NCI-H524 treated with DMSO at 0.1 percent for 48 hours (cell line): ENCODE data around the gene MYBBP1A.

Source experiments
- DNase-seq: peaks from one replicate; lab custom pipeline; 2025; lab: John Stamatoyannopoulos, UW

The MYBBP1A gene

DNA sequence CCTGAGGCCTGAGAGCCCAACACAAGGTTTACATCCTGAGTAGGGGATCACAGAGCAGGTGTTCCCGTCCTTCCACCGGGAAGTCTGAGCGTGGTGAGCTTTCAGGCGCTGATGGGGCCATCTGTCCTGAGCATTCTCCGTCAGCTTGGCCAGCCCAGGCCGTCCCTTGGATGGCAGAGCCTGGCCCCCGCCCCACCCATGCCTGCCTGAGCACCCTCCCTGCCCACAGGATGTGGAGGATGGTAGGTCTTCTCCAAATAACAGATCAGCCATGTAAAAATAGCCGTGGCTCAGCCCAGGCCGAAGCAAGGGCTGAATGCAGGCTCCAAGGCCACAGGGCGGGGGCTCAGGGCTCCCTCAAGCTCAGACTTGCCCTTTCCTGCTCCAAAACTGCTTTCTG is 36.3 kb downstream of the MYBBP1A start:
- DNase-seq: no peak

DNA sequence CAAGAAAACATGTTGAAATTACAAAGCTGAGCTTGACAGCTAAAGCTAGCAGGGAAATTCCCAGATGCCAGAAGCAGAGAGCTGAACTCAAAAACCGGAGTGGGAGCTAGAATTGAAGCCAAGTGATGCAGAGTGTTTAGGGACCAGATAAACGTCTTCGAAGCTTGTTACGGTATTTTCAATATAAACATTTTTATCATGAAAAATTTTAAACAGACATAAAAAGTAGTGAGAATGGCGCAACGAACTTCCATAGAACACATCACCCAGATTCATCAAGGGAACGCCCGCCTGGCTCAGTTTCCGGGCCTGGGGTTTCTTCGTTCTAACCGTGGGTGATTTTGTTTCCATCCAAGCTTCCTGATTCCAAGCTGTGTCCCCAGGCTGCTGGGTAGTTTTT is 38.4 kb downstream of the MYBBP1A start:
- no peak for DNase-seq

DNA sequence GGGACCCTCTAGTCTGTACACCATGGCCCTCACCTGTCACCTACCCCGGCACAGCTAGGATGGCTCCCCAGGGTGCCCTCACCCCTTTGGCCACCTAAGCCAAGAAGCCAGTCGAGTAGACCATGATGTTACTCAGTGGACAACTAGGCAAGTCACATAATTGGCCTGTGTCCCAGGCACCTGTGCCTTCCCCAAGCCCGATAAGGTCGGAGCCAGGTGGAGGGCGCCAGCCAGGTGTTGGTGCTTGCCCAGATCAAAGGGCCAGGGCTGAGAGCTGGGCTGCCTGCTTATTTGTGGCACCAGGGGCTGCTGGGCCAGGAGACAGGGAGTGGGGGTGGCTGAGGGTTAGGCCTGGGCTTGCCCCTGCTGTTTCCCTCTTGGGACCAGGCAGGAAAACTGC is 39.7 kb downstream of the MYBBP1A start:
- no peak for DNase-seq

DNA sequence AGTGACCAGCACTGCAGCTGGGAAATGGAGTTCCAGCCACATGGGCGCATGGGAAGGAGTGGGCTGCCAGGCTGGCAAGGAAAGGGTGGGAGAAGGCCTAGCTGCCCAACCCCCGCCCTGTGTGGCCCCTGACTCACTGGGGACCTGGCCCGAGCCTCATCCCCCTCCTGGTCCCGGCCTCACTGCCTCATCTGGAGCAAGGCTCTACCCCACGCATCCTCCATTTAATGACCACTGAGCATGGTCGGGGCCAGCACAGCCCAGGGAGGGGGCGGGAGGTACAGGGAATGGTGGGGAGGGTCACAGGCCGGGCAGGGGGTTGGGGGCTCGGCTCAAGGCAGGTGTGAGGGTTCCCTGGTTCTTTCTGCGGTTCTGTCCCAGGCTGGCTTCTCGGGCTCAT is 40.4 kb downstream of the MYBBP1A start:
- DNase-seq: no peak

DNA sequence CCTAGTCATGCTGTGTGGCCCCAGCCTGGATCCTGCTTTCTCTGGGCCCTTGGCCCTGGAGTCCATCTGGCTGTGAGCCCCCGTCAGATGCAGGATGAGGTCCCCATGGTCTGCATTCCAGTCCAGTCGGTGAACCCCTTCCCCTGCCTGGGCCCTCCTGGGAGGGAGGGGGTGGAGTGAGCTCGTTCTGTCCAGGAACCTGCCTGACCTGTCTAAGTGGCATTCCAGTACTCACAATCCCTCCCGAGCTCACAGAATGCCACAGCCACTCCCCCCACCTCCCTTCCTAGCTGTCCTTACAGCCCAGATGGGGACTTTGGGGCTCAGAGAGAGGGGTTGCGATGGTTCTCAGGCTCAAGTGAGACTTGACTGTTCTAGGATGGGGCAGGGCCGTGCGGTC is 41.0 kb downstream of the MYBBP1A start:
- no peak for DNase-seq

DNA sequence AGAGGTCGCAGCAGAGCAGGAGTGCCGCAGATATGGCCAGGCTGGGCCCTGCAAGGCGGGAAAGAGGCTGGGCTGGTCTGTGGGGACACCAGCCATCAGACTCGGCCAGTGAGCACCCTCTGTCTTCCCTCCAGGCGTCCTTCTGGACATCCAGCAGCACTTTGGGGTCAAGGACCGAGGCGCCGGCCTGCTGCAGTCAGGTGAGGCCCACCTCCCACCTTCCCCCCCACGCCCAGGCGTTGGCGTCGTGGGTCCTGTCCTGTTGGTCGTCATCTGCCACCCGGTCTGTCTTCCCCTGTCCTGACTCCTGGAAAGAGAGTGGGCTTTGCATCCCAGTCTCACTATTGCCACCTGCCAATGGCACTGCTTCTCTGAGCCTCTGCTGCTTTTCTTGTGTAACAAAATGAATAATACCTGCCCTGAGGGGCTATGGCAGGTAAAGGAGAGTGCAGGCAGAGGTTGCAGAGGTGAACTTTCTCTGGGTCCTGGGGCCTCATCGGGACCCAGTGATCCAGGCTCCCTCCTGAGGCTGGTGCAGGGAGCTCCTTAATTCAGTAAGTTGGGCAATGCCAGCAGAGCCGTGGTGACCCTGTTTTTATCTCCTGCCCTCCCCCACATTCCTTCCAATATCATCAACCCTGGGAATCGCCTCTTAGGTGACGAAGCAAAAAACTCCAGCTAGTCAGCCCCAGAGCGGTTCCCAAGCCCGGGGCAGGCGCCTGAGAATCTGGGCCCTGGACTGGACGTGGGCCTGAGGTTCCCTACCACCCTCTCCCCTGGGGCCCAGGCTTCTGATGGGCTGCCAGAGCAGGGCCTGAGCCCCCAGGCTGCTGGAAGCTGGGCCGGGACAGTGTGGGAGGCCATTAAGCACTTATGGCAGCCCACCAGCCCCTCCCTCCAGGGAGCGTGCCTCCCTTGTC is 41.8 kb downstream of the MYBBP1A start:
- DNase-seq: no peak

DNA sequence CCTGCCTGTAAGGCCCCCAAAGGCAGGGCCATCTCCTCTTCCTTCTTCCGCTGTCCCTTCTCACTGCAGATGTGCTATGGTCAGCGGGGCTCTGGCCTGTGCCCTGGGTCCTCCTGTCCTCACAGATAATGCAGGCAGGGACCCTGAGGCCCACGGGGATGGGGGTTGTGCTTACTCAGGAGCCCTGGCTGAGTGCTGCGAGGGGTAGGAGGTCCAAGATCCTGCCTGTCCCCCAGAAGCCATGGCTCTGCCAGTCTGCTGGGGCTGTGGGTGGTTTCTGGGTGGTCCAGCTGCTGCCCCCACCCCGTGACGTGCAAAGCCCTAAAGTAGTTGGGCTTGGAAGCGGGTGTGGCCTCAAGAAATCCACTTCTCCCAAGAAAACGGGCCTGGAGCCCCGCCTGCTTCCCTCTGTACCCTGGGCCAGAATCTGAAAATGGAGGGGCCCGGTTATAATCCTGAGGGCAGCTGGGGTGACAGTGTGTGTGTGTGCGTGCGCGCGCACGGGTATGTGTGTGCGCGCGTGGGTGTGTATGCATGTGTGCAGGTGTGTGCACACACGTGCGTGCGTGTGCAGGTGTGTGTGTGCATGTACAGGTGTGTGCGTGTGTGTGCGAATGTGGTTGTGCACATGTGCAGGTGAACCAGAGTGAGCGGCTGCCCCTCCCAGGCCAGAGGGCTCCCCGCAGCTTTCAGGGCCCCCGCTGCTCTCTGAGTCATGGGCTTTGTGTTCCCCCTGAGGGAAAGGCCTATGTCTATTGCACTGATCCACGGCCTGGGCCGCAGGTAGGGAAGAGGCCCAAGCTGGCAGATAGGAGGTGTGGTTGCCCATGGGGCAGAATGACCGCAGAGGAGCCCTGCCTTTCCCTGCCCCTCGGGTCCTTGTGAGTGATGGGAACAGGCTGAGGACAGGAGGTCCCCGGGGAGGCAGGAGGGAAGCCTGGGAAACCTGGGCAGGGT is 42.8 kb downstream of the MYBBP1A start:
- DNase-seq: no peak

DNA sequence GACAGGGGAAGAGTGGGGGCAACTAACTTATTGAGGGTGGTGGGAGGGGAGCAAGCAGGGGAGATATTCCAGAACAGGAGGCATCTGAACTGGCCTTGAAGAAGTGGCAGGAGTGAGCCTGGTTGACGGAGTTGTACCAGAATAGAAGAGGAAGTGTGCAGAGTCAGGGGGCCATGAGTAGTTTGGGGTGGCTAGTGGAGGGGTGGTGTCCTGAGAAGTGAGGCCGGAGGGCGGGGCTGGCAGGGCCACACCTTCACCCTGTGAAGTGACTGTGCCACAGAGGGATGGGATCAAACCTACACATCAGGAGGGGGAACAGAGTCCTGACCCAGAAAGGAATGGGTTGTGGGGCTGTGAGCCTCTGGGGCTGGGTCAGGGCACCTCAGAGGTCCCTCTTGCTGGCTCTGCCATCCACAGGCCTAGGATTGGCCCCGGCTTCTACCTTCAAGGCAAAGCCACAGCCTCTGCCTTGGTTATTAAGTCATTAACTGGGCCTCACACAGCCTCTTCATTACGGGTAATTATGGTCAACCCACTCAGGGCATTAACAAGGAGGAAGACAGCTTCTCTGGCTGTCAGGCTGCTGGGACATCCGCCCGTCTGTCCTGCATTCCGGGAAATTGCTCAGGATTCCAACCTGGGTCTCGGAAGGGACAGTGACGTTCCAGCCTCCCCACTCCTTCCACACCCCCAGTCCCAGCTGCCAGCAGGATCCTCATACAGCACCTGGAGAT is 43.8 kb downstream of the MYBBP1A start:
- no peak for DNase-seq

DNA sequence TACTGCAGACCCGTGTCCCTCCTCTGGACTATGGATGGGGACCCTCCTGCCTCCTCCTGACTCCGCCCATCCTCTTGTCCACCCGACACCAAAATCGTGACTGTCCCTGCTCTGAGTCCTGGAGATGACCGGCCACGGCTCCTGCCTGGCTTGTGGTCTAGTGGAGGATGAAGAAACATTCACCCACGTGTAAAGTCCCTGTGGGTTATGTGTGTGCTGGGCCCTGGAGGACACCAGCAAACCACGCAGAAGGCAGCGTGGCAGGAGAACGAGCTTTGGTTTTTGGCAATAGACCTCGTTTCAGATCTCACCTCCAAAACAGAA is 44.6 kb downstream of the MYBBP1A start:
- DNase-seq: no peak

DNA sequence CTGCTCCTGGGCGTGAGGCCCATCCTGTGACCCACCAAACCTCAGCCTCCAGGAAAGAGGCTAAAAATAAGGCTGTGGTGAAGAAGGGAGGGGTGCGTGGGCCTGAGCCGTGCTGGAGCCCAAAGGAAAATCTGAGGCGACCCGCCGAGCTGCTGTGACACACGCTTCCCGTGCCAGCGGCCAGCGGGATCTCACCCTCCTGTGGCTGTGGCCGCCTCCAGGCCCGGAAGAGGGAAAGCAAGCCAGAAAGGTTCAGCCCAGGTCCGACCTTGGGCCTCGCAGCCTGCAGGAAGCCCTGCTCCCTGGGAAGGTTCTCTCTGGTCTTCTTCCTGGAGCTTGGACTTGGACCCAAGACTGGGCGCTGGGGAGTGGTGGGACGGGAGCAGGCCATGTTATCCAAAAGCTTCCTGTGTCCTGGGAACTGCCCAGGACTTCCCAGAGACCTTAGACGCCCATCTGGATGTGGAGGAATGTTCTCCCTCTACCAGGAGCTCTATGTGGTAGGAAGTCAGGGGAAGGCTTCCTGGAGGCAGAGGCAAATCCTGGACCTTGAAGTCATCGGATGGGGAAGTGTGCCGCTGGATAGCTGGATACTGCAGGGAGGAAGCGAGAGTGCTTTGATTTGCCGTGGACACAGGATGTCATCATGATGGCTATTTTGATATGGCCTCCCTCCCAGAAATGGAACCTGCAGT is 45.1 kb downstream of the MYBBP1A start:
- no peak for DNase-seq

DNA sequence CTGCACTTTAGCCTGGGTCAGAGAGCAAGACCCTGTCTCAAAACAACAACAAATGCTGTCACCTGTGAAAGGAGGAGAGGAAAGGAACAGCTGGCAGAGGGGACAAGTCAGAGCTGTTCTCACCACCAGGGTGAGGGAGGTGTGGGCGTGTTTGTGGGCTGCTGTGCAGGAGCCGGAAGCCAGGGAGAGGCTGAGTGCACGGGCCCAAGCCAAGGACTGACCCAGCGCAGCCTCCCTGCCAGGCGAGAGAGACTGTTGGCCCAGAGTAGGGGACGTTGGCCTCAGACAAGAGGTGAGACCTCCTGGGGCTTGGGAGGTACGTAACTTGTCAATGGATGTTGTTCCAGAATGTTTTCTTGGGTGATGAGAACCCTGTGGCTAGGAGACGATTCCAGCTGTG is 45.8 kb downstream of the MYBBP1A start:
- no peak for DNase-seq

DNA sequence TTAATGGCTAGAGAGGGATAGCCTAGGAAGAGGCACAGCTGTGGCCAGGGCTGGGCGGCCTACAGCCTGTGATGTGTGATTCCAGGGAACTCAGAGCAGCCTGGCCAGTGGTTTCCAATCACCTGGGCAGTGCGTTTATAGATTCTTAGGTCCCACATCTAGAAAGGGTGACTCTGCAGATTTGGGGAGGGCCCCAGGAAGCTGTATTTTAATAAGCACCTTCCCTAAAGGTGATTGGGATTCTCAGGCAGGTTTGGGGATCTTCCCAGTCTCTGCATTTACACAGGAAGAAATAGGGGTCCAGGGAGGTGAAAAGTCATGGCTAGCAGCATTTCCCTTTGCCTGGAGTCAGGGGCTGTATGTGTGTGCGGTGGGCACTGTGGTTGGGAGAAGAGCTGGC is 47.0 kb downstream of the MYBBP1A start:
- no peak for DNase-seq

DNA sequence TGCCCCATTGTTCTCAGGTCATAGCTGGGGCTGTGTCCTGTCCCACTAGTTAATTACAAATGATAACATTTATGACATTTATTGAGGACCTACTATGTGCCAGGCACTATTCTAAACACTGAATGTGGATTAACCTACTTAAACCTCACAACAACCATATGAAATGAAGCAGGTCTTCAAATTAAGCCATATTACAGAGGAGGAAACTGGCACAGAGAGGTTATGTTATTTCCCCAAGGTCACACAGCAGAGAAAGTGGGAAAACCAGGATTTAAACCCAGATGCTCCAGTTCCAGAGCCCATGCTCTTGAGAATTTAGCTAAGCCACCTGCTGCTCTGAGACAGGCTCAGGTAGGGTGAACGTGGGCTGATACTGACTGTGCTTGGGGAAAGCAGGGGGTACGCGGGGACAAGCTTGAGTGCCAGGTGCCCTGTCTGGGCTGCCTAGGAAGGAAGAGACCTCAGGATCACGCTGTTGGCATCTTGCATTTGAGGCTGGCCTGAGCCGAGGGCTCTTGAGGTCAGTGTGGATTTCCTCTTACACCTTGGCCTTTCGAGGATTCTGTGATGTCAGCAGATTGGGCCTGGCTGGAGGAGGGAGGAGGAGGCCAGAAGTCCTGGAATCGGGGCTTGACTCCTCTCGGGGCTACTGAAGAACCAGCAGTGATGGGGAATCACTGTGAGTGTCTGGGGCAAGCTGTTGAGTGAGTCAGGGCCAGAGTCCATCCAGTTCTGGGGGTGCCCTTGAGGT is 47.6 kb downstream of the MYBBP1A start:
- no peak for DNase-seq

DNA sequence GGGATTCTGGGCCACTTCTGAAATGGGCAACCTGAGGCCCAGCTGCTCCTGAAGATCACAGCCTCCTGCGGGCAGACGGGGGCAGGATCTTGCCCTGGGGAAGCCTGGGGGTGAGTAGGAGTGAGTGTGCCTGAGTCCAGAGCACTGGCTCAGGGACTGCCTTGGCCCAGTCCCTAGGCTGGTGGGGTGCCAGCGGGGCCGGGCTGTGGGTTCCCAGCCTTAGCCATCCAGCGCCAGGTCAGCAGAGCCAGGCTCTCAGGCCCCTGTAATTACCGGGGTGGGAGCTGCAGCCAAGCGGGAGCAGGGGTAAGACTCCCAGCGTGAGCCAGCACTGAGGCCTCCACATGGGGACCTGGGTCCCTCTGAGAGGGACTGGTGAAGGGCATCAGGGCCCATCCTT is 48.3 kb downstream of the MYBBP1A start:
- no peak for DNase-seq

DNA sequence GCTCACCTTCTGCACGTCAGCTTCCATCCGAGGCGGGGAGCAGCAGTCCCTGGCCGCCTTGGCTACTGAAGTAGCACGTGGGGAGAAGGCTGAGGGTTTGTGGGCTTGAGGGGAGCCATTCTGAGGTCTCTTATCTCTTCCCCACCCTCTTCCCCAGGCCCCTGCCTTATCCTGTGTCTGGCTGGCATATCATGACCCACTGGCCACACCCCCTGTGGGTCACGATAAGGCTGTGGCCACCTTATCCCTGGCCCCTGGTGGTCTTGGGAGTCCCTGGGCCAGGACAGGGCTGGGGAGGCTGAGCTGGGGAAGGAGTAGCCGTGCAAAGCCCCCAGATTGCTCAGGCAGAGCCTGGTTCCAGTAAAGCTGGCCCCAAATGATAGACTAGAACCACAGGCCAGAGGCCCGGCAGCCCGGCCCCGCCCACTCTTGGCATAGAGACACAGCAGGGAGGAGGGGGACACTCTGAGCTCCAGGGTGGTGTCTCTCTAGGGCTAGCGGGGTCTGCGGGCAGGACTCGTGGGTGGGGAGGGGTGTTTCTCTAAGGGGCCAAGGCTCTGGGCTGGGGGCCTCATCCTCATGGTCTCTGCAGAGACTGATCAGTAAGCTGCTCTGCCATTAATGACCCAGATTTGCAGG is 48.9 kb downstream of the MYBBP1A start:
- DNase-seq: no peak

DNA sequence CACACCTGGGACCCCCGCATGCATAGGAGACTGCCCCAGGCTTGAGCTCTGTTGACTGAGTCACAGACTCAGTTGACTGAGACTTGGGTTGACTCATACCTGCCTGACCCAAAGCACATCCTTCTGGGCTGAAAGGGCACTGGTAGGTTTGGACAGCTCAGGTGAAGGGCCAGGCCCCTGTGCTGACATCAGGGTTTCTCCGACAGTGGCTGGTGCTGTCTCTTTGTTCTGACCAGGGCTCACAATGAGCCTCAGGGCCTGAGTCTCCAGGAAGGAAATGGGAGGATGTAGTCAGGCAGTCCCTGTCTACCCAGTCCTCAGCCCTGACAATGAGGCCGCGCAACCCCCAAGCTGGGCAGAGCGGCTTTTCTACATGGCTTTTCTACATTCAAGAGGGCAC is 50.0 kb downstream of the MYBBP1A start:
- DNase-seq: no peak

DNA sequence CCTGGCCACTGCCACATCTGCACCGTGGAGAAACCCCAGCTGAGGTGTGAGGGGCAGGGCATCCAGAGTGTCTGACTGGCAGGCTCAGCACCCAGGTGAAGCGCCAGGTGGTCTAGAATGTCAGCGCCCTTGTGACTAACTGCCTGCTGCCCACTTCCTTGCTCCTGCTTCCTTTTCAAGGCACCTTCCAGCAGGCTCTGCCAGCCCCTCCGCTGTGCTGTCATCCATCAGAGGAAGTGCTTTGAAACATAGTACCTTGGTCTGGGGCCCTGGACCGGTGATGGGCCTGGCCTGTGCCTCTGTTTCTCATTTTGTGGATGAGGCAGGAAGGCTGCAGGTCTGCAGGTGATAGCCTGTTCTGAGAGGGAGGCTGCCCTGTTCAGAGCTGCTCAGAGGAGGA is 51.0 kb downstream of the MYBBP1A start:
- DNase-seq: no peak

DNA sequence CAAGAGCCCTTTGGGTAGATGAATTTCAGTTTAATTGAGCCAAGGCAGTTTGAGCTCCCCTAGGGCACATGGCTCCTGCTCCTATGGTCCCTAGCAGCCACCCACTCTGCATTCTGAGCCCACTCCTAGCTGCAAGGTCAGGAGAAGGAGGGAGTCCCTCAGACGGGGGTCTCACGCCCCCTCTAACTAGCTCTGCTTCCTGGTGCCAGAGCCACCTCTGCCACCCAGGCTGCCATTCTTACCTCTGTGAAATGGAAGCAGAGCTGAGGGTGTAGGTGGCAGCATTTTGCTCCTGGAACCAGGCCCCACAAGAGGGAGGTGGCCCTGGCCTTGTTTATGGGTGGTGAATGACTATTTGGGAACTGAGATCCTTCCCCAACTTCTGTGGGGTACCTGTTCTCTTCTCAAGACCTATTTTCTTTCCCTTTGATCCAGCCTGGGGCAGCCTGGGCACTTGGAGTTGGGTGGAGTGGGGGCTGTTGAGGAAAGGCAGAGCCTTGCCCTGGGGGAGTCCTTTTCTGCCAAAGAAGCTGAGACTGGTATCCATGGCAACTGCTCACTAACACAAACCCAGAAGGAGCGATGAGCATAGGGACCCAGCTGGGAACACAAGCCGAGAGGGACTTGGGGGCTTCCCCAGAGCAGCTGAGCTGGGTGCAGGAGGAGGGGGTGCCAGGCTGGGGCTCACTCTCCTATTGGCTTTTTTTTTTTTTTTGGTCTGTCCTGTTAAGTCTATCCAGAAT is 51.7 kb downstream of the MYBBP1A start:
- DNase-seq: no peak

DNA sequence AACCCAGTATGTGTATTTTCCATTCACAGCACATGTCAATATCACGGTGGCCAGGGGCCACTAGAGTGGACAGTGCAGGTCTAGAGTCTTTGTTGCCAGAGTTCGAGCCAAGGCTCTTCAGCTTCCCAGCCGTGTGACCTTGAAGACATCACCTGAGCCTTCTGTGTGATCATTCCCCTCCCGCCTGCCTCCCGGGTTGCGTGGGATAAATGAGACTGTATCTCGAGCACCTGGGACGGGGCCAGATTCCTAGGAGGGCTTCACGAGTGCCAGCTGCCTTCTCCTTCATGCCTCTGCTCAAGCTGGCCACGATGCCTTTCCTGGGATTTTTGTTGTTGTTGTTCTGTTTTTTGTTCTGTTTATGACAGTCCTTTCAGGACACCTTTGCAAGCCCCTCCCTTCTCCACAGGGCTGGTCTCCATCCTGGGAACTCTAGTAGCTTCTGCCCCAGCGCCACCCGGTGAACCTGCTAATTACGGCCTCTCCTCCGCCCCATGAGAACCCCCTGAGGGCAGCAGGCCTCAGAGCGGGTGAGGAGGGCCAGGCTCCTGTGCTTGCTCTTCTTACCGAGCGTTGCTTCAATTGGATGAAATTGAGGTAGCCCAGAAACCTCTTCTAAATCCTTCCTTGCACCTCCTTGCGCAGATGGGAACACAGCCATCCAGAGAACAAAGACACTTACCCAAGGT is 52.6 kb downstream of the MYBBP1A start:
- no peak for DNase-seq
